BLaER1 (cell line): Measurements from ENCODE around the gene NPDC1.

ENCODE experiments used
- H3K27ac ChIP-seq: shearing (Covaris generic); formaldehyde crosslinking; 2 replicates; pipeline ENCODE4 v1.8.1; 2022
- H3K27me3 ChIP-seq: shearing (Covaris generic); formaldehyde crosslinking; 2 replicates; pipeline ENCODE4 v1.8.1; 2022
- H3K36me3 ChIP-seq: shearing (Covaris generic); formaldehyde crosslinking; 2 replicates; pipeline ENCODE4 v1.8.1; 2022
- H3K4me1 ChIP-seq: shearing (Covaris generic); formaldehyde crosslinking; 2 replicates; pipeline ENCODE4 v1.8.1; 2022
- H3K4me2 ChIP-seq: shearing (Covaris generic); formaldehyde crosslinking; 2 replicates; pipeline ENCODE4 v1.8.1; 2022
- H3K4me3 ChIP-seq: shearing (Covaris generic); formaldehyde crosslinking; 2 replicates; pipeline ENCODE4 v1.8.1; 2022
- H3K9ac ChIP-seq: shearing (Covaris generic); formaldehyde crosslinking; 2 replicates; pipeline ENCODE4 v1.8.1; 2022
- H3K9me3 ChIP-seq: shearing (Covaris generic); formaldehyde crosslinking; 2 replicates; pipeline ENCODE4 v1.8.1; 2022
- H4K20me1 ChIP-seq: shearing (Covaris generic); formaldehyde crosslinking; 2 replicates; pipeline ENCODE4 v1.8.1; 2022
- Cebpa-rat ChIP-seq: shearing (Covaris generic); IDR thresholded peaks from 2 replicates; pipeline ENCODE4 v1.8.1; 2022

NPDC1 gene, protein sequence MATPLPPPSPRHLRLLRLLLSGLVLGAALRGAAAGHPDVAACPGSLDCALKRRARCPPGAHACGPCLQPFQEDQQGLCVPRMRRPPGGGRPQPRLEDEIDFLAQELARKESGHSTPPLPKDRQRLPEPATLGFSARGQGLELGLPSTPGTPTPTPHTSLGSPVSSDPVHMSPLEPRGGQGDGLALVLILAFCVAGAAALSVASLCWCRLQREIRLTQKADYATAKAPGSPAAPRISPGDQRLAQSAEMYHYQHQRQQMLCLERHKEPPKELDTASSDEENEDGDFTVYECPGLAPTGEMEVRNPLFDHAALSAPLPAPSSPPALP

DNA sequence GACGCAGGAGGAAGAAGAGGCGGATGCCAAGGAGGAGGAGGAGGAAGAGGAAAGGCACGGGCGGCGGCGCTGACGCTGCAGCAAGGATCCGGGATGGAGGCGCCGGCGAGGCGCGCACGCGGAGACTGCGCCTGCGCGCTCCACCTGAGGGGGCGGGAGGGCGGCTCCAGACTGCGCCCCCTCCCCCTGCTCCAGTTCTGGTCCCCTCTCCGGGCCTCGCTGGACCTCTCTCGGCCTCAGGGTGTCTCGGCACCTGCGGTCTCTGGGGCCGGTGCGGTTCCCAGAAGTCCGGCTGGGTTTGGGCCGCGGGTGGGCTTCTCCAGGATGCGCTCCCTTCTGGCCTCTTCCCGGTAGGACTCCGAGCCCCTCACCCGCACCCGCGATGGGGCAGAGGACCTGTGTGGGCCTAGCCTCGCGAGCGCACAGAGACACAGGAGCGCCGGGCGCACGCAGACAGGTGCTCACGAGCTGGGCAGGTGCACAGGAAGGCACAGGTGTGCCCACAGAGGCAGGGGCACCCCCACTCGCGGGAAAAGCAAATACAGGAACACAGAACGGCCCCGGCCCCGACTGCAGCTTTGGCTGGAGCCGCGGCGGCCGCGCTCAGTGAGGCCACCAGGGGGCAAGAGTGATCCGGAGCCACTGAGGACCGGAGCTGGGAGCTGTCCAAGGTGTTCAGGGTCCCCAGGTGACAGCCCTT lies at the start of gene NPDC1:
NPDC1 (minus strand) TSS at position 90 of the 700 bp plus-strand sequence. CDS start 188 bp downstream, outside the sequence.
- H3K27ac ChIP-seq = peak within 1 kb of the TSS; percentile 71
- H3K4me1 ChIP-seq = peaks cover 43% of the 10 kb centered on the region

GRCh38 chr9:137089232-137089947 lies 43.4 kb upstream of the NPDC1 start:
- H3K9ac ChIP-seq = peak overlapping the region; percentile 65

More for the DNA sequence above, at the start of gene NPDC1:
- peak within 1 kb of the TSS; percentile 99 for H3K4me2 ChIP-seq
- peaks cover 64% of the 10 kb centered on the region for H3K27me3 ChIP-seq
- peaks cover 81% of the 10 kb centered on the region for H4K20me1 ChIP-seq
- H3K9me3 ChIP-seq = no peaks in the 10 kb centered on the region
- TF ChIP-seq Cebpa-rat = no peak
- H3K36me3 ChIP-seq = no peaks in the 10 kb centered on the region
- peak within 1 kb of the TSS; percentile 80 for H3K9ac ChIP-seq
- peak within 1 kb of the TSS; percentile 88 for H3K4me3 ChIP-seq

GRCh38 chr9:137088121-137088520 lies 42.1 kb upstream of the NPDC1 start:
- Histone ChIP-seq H4K20me1 (peaks cover 15% of the 10 kb centered on the region), H3K9ac (peak overlapping the region; percentile 83; the same call in 1 of the 2 replicates), H3K4me3 (no peak overlapping the region; the same call in 1 of the 2 replicates), H3K4me1 (peaks cover 72% of the 10 kb centered on the region), H3K27ac (no peak overlapping the region), H3K9me3 (no peaks in the 10 kb centered on the region), H3K4me2 (peak overlapping the region; percentile 98), H3K27me3 (no peaks in the 10 kb centered on the region), H3K36me3 (peaks cover 29% of the 10 kb centered on the region)
- TF ChIP-seq Cebpa-rat = no peak

More at GRCh38 chr9:137089232-137089947, 43.4 kb upstream of the NPDC1 start:
- Histone ChIP-seq H3K4me2 (peak overlapping the region; percentile 98), H4K20me1 (peaks cover 3% of the 10 kb centered on the region; the same call in 1 of the 2 replicates), H3K36me3 (peaks cover 33% of the 10 kb centered on the region), H3K4me1 (peaks cover 60% of the 10 kb centered on the region), H3K4me3 (no peak overlapping the region), H3K9me3 (no peaks in the 10 kb centered on the region), H3K27me3 (no peaks in the 10 kb centered on the region), H3K27ac (peak overlapping the region; percentile 73)
- no peak for TF ChIP-seq Cebpa-rat

GRCh38 chr9:137087409-137087925 lies 41.5 kb upstream of the NPDC1 start:
- no peak for TF ChIP-seq Cebpa-rat
- Histone ChIP-seq H3K9me3 (no peaks in the 10 kb centered on the region), H3K27ac (peak overlapping the region; percentile 86), H3K4me1 (peaks cover 79% of the 10 kb centered on the region), H3K4me2 (peak overlapping the region; percentile 98), H3K9ac (peak overlapping the region; percentile 83), H3K36me3 (peaks cover 23% of the 10 kb centered on the region), H3K4me3 (peak overlapping the region; percentile 85), H3K27me3 (no peaks in the 10 kb centered on the region), H4K20me1 (peaks cover 22% of the 10 kb centered on the region)

GRCh38 chr9:137086531-137087408 lies 40.8 kb upstream of the NPDC1 start, which contains the start of gene MAN1B1:
TSS of gene MAN1B1 (plus strand) at chr9:137086985. CDS start at chr9:137087000, 15 bp downstream.
- peaks cover 29% of the 10 kb centered on the region for H4K20me1 ChIP-seq
- peak within 1 kb of the TSS; percentile 89 for H3K27ac ChIP-seq
- peak within 1 kb of the TSS; percentile 99 for H3K4me2 ChIP-seq
- TF ChIP-seq Cebpa-rat = no peak
- H3K36me3 ChIP-seq = peaks cover 23% of the 10 kb centered on the region
- peak within 1 kb of the TSS; percentile 85 for H3K4me3 ChIP-seq
- H3K4me1 ChIP-seq = peaks cover 86% of the 10 kb centered on the region
- H3K27me3 ChIP-seq = no peaks in the 10 kb centered on the region
- H3K9ac ChIP-seq = peak within 1 kb of the TSS; percentile 84
- no peaks in the 10 kb centered on the region for H3K9me3 ChIP-seq

- Histone ChIP-seq H3K4me2 (peak overlapping the region; percentile 99), H3K4me3 (peak overlapping the region; percentile 85), H4K20me1 (peaks cover 36% of the 10 kb centered on the region), H3K27ac (peak overlapping the region; percentile 89), H3K4me1 (peaks cover 89% of the 10 kb centered on the region), H3K9me3 (no peaks in the 10 kb centered on the region), H3K9ac (peak overlapping the region; percentile 84), H3K27me3 (no peaks in the 10 kb centered on the region), H3K36me3 (peaks cover 26% of the 10 kb centered on the region)
- TF ChIP-seq Cebpa-rat = no peak
Observed at GRCh38 chr9:137085920-137086530, 40.0 kb upstream of the NPDC1 start.

DNA sequence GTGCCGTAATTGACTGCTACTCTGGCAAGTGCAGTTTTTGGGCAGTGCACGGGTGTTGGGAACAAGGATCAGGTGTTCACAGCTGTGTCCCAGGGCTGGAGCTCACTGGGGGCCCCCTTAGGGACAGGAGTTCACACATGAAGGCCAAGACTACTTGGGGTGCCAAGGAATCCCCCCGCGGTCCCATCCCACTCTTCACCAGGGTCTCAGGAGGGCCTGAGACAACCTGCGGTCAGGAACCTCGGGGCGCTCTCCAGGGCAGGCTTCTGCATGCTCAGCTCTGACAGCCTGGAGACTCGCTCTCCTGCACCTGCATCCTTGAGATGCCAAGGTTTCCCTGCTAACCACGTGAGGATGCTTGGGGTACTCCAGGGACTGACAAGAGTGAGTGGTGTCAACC lies 38.5 kb upstream of the NPDC1 start:
- Histone ChIP-seq H3K4me1 (peaks cover 90% of the 10 kb centered on the region), H3K9ac (0 out of 2 replicates have a peak overlapping the region, but pooled peaks have one; percentile 45)

DNA sequence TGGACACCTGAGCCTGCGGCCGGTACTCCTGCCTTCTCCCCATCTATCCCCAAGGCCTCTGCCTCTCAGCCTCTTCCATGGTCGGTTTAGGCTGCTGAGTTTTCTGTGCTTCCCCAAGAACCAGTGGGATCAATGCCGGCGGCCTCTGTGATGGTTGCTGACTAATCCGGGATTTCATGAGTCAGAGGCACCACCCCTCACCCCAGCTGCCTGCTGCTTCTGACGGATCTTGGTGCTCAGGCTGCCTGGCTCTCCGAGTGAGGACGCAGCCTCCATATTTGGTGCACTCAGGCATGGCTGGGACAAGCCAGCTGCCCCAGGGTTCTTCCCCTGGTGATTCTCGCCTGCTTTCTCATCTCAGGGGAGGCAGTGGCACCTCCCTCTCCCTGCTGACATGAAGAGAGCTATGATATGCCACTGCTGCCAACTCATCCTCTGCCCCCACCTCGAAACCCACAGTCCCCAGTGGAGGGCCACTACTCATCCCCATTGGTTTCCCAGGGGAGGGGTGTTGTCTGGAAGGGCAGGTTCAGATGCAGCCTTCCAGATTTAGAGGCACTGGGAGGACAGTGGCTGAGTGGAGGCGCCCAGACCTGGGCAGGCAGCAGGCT lies 37.5 kb upstream of the NPDC1 start:
- H3K4me1 ChIP-seq = peaks cover 90% of the 10 kb centered on the region
- peak overlapping the region; percentile 45; the same call in 1 of the 2 replicates for H3K9ac ChIP-seq
- H3K9me3 ChIP-seq = no peaks in the 10 kb centered on the region
- peak overlapping the region; percentile 45 for H3K4me3 ChIP-seq
- no peak for TF ChIP-seq Cebpa-rat
- peaks cover 35% of the 10 kb centered on the region for H3K36me3 ChIP-seq
- H3K27ac ChIP-seq = peak overlapping the region; percentile 63
- H3K4me2 ChIP-seq = peak overlapping the region; percentile 99
- no peaks in the 10 kb centered on the region for H3K27me3 ChIP-seq
- H4K20me1 ChIP-seq = peaks cover 62% of the 10 kb centered on the region

More for the DNA sequence above, 38.5 kb upstream of the NPDC1 start:
- peak overlapping the region; percentile 17; the same call in 1 of the 2 replicates for H3K4me3 ChIP-seq
- H3K9me3 ChIP-seq = no peaks in the 10 kb centered on the region
- peak overlapping the region; percentile 99 for H3K4me2 ChIP-seq
- TF ChIP-seq Cebpa-rat = no peak
- peaks cover 51% of the 10 kb centered on the region for H4K20me1 ChIP-seq
- no peak overlapping the region for H3K27ac ChIP-seq
- no peaks in the 10 kb centered on the region for H3K27me3 ChIP-seq
- peaks cover 27% of the 10 kb centered on the region for H3K36me3 ChIP-seq
